SU-DHL-6 (cell line): ENCODE results near the gene C1QB.

Experiments
- EZH2phosphoT487 ChIP-seq: fragments of 200-600 bp; sonication (generic), shearing (Covaris generic); conservative IDR thresholded peaks from 2 replicates; pipeline ENCODE4 v1.6.1; 2018; ENCODE audit warnings: mild to moderate bottlenecking, antibody characterized with exemption, low read length, moderate library complexity, mixed read lengths
- TF ChIP-seq, protein P1 (sequence below): fragments of 200-600 bp; sonication (generic); IDR thresholded peaks from one replicate; pipeline ENCODE4 v1.5.1; 2017; ENCODE audit warnings: antibody characterized with exemption, mild to moderate bottlenecking, low read length, moderate library complexity; ENCODE audit not compliant: insufficient read depth, poor library complexity, severe bottlenecking

DNA sequence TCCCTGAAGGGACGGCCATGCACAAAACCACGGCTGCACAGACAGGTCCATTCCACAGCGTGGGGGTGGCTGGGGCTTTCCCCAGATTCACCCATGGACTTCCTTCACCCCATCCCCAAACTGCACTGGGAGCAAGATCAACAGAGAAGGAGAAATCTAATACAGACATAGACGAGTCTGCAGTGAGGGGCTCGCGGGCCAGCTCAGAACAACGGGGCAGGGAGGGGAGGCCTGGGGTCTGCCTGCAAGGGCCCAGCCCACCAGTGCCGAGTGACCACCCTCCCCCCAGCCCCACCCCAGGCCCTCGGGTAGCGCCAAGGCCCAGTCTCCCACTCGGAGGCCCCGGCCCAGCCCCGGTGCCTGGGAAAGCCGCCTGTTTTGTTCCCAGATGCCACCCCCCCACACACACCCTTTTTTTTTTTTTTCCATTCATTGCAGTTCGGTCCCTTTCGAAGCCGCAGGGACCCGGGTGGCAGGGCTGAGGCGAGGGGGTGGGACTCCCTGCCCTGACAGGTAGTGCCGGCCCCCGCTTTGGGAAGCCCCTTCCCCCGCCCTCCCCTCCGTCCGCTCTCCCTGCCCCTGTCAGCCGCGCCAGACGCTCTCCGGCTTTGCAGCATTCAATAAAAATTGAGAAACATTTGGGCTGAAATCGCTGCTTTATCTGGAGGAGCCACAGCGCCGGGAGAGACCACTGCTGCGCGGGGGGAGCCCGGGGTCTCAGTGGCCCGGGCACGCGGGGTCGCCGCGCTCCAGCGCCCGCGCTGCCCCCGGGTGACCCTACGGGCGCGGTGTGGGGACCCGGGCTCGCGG is 57.1 kb downstream of the C1QB start:
- TF ChIP-seq, protein P1, sequence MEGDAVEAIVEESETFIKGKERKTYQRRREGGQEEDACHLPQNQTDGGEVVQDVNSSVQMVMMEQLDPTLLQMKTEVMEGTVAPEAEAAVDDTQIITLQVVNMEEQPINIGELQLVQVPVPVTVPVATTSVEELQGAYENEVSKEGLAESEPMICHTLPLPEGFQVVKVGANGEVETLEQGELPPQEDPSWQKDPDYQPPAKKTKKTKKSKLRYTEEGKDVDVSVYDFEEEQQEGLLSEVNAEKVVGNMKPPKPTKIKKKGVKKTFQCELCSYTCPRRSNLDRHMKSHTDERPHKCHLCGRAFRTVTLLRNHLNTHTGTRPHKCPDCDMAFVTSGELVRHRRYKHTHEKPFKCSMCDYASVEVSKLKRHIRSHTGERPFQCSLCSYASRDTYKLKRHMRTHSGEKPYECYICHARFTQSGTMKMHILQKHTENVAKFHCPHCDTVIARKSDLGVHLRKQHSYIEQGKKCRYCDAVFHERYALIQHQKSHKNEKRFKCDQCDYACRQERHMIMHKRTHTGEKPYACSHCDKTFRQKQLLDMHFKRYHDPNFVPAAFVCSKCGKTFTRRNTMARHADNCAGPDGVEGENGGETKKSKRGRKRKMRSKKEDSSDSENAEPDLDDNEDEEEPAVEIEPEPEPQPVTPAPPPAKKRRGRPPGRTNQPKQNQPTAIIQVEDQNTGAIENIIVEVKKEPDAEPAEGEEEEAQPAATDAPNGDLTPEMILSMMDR = no peak
- TF ChIP-seq EZH2phosphoT487 = no peak
